Frontal cortex (tissue), 4 donors: ENCODE data around the gene PARVB. TPM values are rescaled to one million over a fixed set of nuclear protein-coding genes. Genes with fewer than 3 reads are reported as not detected.

Experiments used
- DNase-seq, 2 donors: peaks; one replicate each; pipeline ENCODE4 v3.0.0; 2012; ENCODE audit warnings: low spot score in 2 of 2
- FAIRE-seq: peaks from 2 replicates; lab custom pipeline; 2012; peaks lifted over from hg19 to GRCh38; lab: Jason Lieb, UNC
- total RNA-seq: library from RNA; depleted of rRNA; stranded (reverse); fragments of >200 nt; gene quantifications from one replicate; pipeline ENCODE4 v1.2.3, GENCODE V29; 2014
- donor health status: control.
- donor health status: control.
- donor health status: control.

The PARVB gene
- total RNA-seq, 1 donor from 2014 or later = 5.7 TPM

GRCh38 chr22:44080936-44081861 is 57.1 kb downstream of the PARVB start:
- FAIRE-seq (no peak), DNase-seq (peak; percentile 57 to 84)

- FAIRE-seq (no peak), DNase-seq (no peak)
These were observed 58.7 kb downstream of the PARVB start for GRCh38 chr22:44082801-44083200.

DNA sequence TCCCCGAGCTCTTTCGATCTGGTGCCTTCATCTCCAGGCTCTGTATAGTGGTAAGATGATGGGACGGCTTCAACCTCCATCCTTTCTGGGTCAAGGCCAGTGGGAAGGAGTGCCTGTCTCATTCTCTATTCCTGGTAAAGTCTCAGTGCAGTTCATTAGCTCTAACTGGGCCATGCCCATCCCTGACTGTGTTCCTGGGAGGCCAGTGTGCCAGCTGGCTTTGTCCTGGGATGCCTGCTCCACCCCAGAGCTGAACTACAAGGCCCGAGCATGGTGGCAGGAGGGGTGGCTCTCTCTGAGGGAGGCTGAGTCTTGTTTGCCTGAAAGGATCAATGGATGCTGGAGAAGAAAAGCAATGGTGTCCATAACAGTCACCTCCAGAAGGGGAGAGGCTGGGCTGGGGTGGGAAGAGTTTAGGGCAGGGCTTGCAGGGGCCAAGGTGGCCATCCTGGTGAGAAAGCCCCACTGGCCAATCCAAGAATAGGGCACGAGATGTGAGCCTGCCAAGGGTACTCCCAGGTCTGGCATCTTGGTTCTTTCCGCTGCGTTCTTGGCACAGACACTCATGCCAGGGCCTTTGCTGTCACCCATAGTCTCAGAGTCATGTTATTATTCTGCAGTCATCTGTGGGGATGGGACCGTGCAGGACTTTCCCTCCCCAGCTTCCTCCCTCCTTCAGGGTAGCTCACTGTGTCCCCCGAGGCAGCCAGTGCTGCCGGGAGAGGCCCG is 60.1 kb downstream of the PARVB start:
- FAIRE-seq (no peak), DNase-seq (no peak)

GRCh38 chr22:44085743-44086270 is 61.7 kb downstream of the PARVB start:
- no peak for FAIRE-seq
- DNase-seq = no peak

DNA sequence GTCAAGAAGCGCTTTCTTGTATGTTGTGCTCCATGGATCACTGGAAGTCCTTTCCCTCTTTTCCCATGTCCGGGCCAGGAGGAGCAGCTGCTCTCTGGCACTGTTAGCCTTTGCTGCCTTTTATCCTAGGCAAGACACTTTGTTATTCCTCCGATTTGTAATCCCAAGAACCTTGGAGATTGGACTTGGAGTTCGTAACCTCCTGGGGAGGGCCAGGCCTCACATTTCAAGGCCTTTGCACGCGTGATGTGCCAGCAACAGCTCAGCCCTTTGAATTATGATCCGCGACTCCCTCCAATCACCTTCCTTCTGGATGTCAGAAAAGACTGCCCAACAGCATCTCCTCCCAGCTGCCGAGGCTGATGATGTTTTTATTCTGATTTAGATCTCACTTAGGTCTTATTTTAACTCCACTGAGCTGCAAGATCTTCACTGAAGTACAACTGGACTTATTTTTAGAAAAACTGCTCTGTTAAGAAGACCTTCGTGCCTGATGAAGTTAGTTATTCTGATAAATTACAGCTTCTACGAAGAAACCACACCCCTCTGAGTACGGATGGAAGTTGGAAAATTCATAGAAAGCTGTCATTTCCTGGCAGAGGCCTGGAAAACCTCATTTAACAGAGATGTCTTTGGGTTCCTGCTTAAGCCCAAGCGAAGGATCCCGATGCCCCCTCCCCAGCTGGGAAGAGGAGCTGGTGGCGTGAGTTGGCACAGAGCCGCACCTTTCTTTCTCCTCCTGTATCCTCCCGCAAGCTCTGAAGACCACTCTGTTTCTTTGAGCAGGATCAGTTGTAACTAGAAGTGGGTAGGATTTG is 62.4 kb downstream of the PARVB start:
- DNase-seq = no peak
- FAIRE-seq = no peak

- FAIRE-seq (no peak), DNase-seq (no peak)
These were observed 63.0 kb downstream of the PARVB start for GRCh38 chr22:44087089-44087430.

DNA sequence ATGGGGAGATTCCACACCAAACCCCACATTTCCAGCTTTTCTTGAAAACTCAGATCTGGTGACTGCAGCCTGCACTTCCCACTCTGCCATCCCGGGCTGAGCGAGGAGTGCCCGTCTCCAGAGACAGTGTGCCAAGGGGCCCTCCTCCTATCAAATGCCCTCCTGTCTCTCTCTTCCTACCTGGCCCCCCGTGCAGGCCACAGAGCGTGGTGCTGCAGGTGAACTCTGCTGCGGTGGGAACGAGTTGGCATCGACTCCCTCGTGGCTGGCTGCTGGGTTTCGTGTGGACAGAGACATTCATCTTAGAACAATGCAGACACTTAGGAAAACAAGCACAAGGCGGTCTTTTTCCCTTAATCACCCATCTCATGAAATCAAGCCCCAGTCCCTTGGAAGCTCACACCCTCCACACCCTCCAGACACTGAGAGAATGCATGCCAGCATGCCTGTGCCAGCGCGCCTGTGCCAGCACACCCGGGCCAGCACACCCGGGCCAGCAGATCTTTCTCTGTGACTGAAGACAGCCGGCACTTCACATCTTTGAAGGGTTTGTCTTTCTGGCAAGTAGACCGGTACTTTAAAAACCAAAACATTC is 65.0 kb downstream of the PARVB start:
- DNase-seq (no peak), FAIRE-seq (no peak)

- DNase-seq (no peak), FAIRE-seq (no peak)
These were observed 65.8 kb downstream of the PARVB start for GRCh38 chr22:44089717-44090570.

DNA sequence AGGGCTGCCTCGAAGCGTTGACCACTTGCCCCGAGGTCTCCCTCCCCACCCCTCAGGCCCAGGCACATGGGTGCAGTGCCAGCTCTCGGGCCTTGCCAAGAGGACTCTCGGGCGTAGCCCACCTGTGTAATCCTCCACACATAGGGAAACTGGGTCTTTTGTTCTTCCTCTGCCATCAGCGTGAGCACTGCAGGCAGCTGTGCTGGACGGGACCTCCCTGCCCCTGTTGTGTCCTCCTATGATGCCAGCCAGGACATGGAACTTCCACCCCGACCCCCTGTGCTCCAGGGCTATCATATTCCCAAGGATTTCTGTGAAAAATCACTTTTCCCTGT is 66.4 kb downstream of the PARVB start:
- DNase-seq = no peak

GRCh38 chr22:44091021-44091721 is 67.1 kb downstream of the PARVB start:
- FAIRE-seq (no peak), DNase-seq (no peak)

More for the DNA sequence above, 66.4 kb downstream of the PARVB start:
- FAIRE-seq = no peak

DNA sequence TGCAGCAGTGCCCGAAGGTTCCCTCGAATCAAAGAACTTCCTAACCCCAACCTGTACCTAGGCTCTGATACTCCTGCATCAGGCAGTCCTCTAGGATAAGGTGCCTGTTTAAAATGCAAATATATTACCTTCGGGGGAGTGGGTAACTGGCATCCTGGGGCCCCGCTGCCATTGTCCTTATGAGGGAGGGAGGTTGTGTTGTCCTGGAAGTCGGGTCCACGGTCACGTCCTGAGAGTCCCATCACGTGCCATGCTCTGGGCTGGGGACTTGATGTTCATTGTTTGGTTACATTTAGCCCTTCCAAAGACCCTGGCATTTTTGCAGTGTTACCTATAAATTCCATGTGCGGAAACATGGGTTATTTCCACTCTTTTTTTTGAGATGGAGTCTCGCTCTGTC is 67.6 kb downstream of the PARVB start:
- no peak for FAIRE-seq
- DNase-seq = no peak

DNA sequence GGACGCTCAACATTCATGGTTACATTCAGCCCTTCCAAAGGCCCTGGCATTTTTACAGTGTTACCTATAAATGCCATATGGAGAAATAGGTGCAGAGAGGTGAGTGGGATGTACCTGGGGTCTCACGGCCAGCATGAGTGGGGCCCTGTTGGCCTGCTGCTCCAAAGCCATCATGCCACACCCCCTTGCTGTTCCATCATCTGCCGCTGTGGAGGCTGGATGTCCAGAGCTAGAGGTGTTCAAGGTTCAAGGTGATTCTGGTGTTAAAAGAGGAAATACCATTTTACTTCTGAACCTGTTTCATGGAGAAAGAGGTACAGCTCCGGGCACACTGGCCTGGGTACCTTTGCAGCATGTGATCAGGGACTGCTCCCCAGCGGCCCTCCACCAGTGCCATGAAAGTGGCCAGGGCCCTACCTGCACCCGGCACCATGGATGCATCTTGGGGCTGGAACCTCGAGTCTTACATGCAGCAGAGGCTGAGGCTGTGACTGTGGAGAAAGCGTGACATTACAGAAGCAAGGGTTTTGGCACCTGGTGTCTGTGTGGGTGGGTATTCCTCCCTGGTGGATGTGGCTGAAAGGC is 68.6 kb downstream of the PARVB start:
- no peak for DNase-seq
- FAIRE-seq = no peak

GRCh38 chr22:44093791-44094190 is 69.7 kb downstream of the PARVB start:
- DNase-seq (no peak), FAIRE-seq (no peak)

GRCh38 chr22:44094751-44095302 is 70.7 kb downstream of the PARVB start:
- DNase-seq = no peak
- FAIRE-seq = no peak

DNA sequence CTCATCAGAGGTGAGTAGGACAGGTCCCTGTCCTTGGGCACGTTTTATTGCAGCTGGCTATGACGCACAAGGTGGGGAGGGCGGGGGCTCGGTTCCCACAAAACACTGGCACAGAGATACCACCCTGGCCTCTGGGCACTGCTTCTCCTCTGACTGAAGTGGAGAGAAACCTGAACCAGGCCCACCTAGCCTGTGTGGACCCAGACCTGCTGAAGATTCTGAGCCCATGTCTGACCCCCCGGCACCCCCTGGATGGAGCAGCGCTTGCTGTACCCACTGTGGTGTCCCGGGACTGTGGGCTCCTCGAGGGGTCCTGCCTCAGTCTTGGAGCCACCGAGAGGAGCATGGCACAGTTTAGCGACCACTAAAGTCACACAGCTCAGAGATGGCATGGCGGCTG is 72.6 kb downstream of the PARVB start:
- FAIRE-seq (no peak), DNase-seq (no peak)

DNA sequence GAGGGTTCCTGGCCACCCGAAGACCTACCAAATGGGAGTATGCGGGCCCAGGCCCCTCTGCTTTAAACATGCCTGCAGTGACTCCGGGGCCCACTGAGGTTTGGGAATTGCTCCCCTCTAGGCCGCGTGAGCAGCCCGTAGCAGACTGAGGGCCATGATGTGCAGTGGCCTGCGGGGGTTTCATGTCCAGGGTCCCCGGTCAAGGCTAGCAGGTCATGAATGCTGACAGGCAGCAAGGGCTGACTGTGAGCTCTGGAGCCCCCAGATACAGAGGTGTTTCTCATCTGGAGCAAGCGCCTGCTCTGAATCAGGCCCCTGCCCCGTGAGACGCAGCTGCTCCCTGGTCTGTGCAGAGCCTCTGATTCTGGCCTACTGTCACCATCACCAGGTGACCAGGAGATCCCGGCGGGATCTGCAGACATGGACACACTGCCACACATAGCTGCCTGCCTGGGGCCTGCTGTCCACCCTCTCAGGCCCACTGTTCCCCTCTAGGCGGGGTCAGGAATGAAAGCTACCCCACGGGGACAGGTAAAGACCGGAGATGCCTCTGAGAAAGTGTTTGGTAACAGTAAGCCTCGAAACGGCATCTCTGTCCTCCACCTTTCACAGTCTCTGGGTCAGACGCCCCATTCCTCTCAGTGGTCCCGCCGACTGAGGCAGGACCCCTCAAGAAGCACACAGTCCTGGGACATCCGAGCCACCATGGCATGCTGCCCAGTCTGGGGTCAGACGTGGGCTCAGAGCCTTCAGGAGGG is 73.3 kb downstream of the PARVB start:
- no peak for FAIRE-seq
- no peak for DNase-seq
